Skin epidermis (tissue), 12 donors: ENCODE measurements around the gene SMG7.

ENCODE experiments used
- H3K27ac ChIP-seq, 21 experiments: fragments of 200-600 bp; sonication (generic) in 11 of 21; one replicate each; pipeline ENCODE4 v1.5.0; 2020; ENCODE audit warnings: mild to moderate bottlenecking in 3 of 21, inconsistent platforms in 2 of 21, moderate library complexity in 2 of 21
- H3K4me3 ChIP-seq, 7 experiments: fragments of 200-600 bp; sonication (generic) in 2 of 7; one replicate each; pipeline ENCODE4 v1.5.0; 2020; ENCODE audit warnings: inconsistent platforms in 2 of 7, mild to moderate bottlenecking in 2 of 7, moderate library complexity in 1 of 7

SMG7 gene

GRCh38 chr1:183467687-183468086 lies 4.6 kb upstream of the SMG7 start:
- no peak overlapping the region for H3K4me3 ChIP-seq
- no peak overlapping the region for H3K27ac ChIP-seq

GRCh38 chr1:183470147-183470960 lies 1.9 kb upstream of the SMG7 start:
- Histone ChIP-seq H3K4me3 (peak overlapping the region; percentile 63 to 97 (median 94)), H3K27ac (peak overlapping the region in 20 of 21 experiments; percentile 7 to 100 (median 99))

- peak overlapping the region; percentile 93 to 100 (median 99) for H3K27ac ChIP-seq
- peak overlapping the region; percentile 63 to 97 (median 94) for H3K4me3 ChIP-seq
Measured at GRCh38 chr1:183470961-183471742, 1.1 kb upstream of the SMG7 start.

GRCh38 chr1:183471743-183472487 lies 384 bp upstream of the SMG7 start:
- H3K27ac ChIP-seq = peak overlapping the region; percentile 93 to 100 (median 99)
- peak overlapping the region; percentile 63 to 97 (median 94) for H3K4me3 ChIP-seq

GRCh38 chr1:183473217-183473536 lies 878 bp downstream of the SMG7 start:
- peak overlapping the region; percentile 63 to 97 (median 94) for H3K4me3 ChIP-seq
- peak overlapping the region in 20 of 21 experiments; percentile 93 to 100 (median 99) for H3K27ac ChIP-seq

- Histone ChIP-seq H3K4me3 (no peak overlapping the region), H3K27ac (no peak overlapping the region)
Measured at GRCh38 chr1:183476081-183476480, 3.8 kb downstream of the SMG7 start.

- Histone ChIP-seq H3K4me3 (no peak overlapping the region), H3K27ac (peak overlapping the region in 2 of 21 experiments; percentile 12 to 13)
Measured at GRCh38 chr1:183477986-183478781, 5.9 kb downstream of the SMG7 start.

GRCh38 chr1:183480971-183481441 lies 8.7 kb downstream of the SMG7 start:
- H3K27ac ChIP-seq = peak overlapping the region in 1 of 21 experiments; percentile 3
- H3K4me3 ChIP-seq = no peak overlapping the region

GRCh38 chr1:183483224-183483623 lies 10.9 kb downstream of the SMG7 start:
- no peak overlapping the region for H3K4me3 ChIP-seq
- no peak overlapping the region for H3K27ac ChIP-seq

- Histone ChIP-seq H3K4me3 (no peak overlapping the region), H3K27ac (no peak overlapping the region)
Measured at GRCh38 chr1:183484254-183484653, 12.0 kb downstream of the SMG7 start.

GRCh38 chr1:183484851-183485250 lies 12.6 kb downstream of the SMG7 start:
- H3K27ac ChIP-seq = no peak overlapping the region
- H3K4me3 ChIP-seq = no peak overlapping the region

- Histone ChIP-seq H3K4me3 (no peak overlapping the region), H3K27ac (peak overlapping the region in 1 of 21 experiments; percentile 14)
Measured at GRCh38 chr1:183487674-183488442, 15.6 kb downstream of the SMG7 start.

GRCh38 chr1:183490932-183491331 lies 18.6 kb downstream of the SMG7 start:
- Histone ChIP-seq H3K4me3 (no peak overlapping the region), H3K27ac (no peak overlapping the region)

- H3K4me3 ChIP-seq = no peak overlapping the region
- no peak overlapping the region for H3K27ac ChIP-seq
Measured at GRCh38 chr1:183493540-183494245, 21.4 kb downstream of the SMG7 start.

- H3K27ac ChIP-seq = no peak overlapping the region
- no peak overlapping the region for H3K4me3 ChIP-seq
Measured at GRCh38 chr1:183495420-183495819, 23.1 kb downstream of the SMG7 start.

GRCh38 chr1:183497218-183497617 lies 24.9 kb downstream of the SMG7 start:
- Histone ChIP-seq H3K4me3 (no peak overlapping the region), H3K27ac (no peak overlapping the region)

GRCh38 chr1:183498342-183498991 lies 26.2 kb downstream of the SMG7 start:
- no peak overlapping the region for H3K27ac ChIP-seq
- no peak overlapping the region for H3K4me3 ChIP-seq
